ENCODE results near the gene SLC1A2. TPM values are rescaled to one million over a fixed set of nuclear protein-coding genes. Genes with fewer than 3 reads are reported as not detected.

Gene SLC1A2
- total and polyA plus RNA-seq, 11 donors: 0.80 to 23.5 (median 5.2) TPM

DNA sequence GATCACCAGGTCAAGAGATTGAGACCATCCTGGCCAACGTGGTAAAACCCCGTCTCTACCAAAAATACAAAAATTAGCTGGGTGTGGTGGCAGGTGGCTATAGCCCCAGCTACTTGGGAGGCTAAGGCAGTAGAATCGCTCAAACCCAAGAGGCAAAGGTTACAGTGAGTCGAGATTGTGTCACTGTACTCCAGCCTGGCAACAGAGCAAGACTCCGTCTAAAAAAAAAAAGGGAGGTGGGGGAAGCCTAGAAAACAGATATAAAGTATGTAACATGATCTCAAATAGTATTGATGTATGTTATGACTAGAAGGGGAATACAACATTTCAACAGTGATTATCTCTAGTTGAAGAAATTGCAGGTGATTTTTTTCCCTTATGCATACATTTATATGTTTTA lies 61.4 kb downstream of the SLC1A2 start:
- ATAC-seq: no peak
- H3K27ac ChIP-seq: peak overlapping the region in 1 of 12 donors; percentile 47
- no peak for TF ChIP-seq POLR2A (IDR thresholded peaks at IDR 0.05)
- TF ChIP-seq, protein P1, sequence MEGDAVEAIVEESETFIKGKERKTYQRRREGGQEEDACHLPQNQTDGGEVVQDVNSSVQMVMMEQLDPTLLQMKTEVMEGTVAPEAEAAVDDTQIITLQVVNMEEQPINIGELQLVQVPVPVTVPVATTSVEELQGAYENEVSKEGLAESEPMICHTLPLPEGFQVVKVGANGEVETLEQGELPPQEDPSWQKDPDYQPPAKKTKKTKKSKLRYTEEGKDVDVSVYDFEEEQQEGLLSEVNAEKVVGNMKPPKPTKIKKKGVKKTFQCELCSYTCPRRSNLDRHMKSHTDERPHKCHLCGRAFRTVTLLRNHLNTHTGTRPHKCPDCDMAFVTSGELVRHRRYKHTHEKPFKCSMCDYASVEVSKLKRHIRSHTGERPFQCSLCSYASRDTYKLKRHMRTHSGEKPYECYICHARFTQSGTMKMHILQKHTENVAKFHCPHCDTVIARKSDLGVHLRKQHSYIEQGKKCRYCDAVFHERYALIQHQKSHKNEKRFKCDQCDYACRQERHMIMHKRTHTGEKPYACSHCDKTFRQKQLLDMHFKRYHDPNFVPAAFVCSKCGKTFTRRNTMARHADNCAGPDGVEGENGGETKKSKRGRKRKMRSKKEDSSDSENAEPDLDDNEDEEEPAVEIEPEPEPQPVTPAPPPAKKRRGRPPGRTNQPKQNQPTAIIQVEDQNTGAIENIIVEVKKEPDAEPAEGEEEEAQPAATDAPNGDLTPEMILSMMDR (IDR thresholded peaks at IDR 0.05): no peak

DNA sequence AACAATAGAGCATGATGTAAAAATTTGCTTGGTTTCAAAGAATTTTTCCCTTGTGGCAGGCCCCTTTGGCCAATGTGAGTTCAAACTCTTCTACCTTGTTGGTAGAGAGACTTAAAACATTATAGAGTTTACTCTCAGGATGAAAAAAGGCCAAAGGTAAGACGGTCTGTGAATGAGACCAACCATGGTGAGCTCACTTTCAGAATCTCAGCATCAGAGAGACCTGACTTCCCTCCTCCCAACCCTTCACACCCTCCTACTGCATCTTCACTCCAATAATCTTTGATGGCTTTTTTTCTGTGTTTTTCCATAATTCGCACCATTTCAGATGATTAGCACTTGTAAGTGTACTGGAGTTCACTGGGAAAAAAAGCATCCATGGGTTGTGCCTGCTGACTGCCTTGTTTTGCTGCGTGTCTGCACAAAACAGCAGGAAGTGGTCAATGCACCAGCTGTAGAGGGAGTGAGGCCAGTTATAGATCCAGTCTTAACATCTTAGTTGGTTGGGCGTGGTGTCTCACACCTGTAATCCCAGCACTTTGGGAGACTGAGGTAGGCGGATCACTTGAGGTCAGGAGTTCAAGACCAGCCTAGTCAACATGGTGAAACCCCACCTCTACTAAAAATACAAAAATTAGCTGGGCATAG lies 64.1 kb downstream of the SLC1A2 start:
- Histone ChIP-seq H3K4me3 (no peak overlapping the region), H3K27me3 (no peaks in the 10 kb centered on the region), H3K9me3 (no peaks in the 10 kb centered on the region), H3K27ac (peak overlapping the region in 2 of 12 donors; percentile 10 to 16), H3K36me3 (no peaks in the 10 kb centered on the region), H3K4me1 (peaks cover 0 to 50% (median 19%) of the 10 kb centered on the region in 12 donors)
- intact Hi-C loops (cut with DNase I): no loop called here
- 85 to 95% (median 92%) methylated on average over 5 of the region's 5 CpGs for WGBS, 4 donors
- no peak for ATAC-seq
- no peak for DNase-seq
- TF ChIP-seq, protein P1 (IDR thresholded peaks at IDR 0.05): no peak

More for the DNA sequence above, 61.4 kb downstream of the SLC1A2 start:
- DNase-seq: no peak
- Histone ChIP-seq H3K9me3 (no peaks in the 10 kb centered on the region), H3K27me3 (no peaks in the 10 kb centered on the region), H3K4me3 (no peak overlapping the region), H3K36me3 (no peaks in the 10 kb centered on the region), H3K4me1 (peaks cover 0 to 39% (median 15%) of the 10 kb centered on the region in 12 donors)
- 83 to 92% (median 85%) methylated on average over 5 of the region's 5 CpGs for WGBS, 4 donors
- intact Hi-C loops (cut with DNase I): no loop called here

DNA sequence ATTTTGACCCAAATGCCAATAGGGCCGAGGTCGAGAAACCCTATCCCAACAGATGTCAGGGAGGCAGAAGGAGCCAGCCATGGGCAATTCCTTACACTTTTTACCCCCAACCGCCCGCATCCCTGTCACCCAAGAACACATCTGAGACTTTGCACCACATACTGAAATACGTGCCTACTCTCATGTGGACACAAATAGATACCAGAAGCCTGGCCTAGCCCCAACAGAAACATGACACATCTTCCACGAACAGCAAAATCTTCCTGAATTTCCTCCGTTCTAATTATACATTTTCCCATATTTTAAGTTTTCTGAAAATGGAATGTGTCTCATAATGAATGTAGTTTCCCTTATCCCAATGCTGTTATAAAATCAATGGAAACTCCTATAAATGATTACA lies 64.7 kb downstream of the SLC1A2 start:
- Histone ChIP-seq H3K36me3 (no peaks in the 10 kb centered on the region), H3K9me3 (no peaks in the 10 kb centered on the region), H3K4me3 (no peak overlapping the region), H3K27ac (peak overlapping the region in 1 of 12 donors; percentile 16), H3K4me1 (peaks cover 0 to 45% (median 17%) of the 10 kb centered on the region in 12 donors), H3K27me3 (no peaks in the 10 kb centered on the region)
- WGBS, 4 donors: 76 to 88% (median 82%) methylated on average over 7 of the region's 7 CpGs
- ATAC-seq (no peak), DNase-seq (no peak)
- TF ChIP-seq POLR2A (IDR thresholded peaks at IDR 0.05): no peak
- TF ChIP-seq, protein P1 (IDR thresholded peaks at IDR 0.05): no peak
- intact Hi-C loops (cut with DNase I): no loop called here

DNA sequence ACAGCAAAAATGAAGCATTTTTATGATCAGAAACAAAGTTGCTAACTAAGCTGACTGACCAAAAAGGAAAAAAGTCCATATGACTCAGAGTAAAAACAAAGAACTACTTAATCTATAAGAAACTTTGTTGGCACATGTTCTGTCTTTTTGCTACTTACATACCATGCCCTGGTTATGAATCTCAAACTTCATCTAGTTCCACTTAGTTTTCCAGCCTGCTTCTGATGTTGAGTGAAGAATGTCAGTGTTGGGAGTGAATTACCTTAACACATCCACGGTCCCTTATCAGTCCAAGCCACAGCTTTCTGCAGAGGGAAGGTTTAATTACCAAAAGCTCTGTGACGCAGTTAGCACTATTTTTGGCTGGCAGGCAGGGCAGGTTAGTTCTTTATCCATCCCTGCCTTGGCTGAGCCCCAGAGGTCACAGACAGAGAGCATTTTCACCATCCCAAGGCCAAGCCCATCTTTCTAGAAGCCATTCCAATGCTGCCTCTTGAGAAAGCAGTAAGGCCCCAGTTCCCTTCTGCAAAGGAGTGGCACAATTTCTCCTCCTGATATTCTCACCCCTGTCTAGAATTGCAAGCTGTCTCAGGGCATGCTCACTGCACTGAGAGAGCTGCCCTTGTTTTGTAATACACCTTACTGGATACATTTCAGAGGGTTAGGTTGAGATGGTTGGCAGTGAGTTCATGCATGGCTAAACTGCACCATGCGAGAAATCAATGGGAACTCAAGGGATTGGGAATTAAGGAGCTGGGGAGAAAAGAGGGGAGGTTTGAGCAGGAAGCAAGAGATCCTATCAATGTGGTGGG lies 67.1 kb downstream of the SLC1A2 start:
- TF ChIP-seq POLR2A (IDR thresholded peaks at IDR 0.05): no peak
- Histone ChIP-seq H3K4me1 (peaks cover 0 to 47% (median 10%) of the 10 kb centered on the region in 12 donors), H3K36me3 (no peaks in the 10 kb centered on the region), H3K9me3 (no peaks in the 10 kb centered on the region), H3K27me3 (no peaks in the 10 kb centered on the region), H3K27ac (peak overlapping the region in 8 of 12 donors; percentile 18 to 62 (median 34)), H3K4me3 (no peak overlapping the region)
- ATAC-seq: peak; percentile 68 to 93 (median 82)
- WGBS, 4 donors: 39 to 57% (median 50%) methylated on average over 3 of the region's 3 CpGs
- peak in 3 of 5 donors; percentile 62 to 82 (median 70) for DNase-seq
- intact Hi-C loops (cut with DNase I): no loop called here

All from heart left ventricle (tissue), 16 donors.